ENCODE measurements around the gene GNAS-AS1.

The GNAS-AS1 gene

GRCh38 chr20:58850693-58851174 lies at the start of gene GNAS-AS1:
TSS of gene GNAS-AS1 (minus strand) at chr20:58850902.
- peak; percentile 84 to 86 for DNase-seq (ENCODE audit: low read depth in 2 of 2)

GRCh38 chr20:58900397-58900796 lies 49.7 kb upstream of the GNAS-AS1 start:
- DNase-seq (ENCODE audit: low read depth in 2 of 2): no peak

GRCh38 chr20:58899512-58899911 lies 48.8 kb upstream of the GNAS-AS1 start:
- no peak for DNase-seq (ENCODE audit: low read depth in 2 of 2)

- DNase-seq (ENCODE audit: low read depth in 2 of 2): no peak
These were observed 48.1 kb upstream of the GNAS-AS1 start for GRCh38 chr20:58898629-58899408.

GRCh38 chr20:58897488-58897887 lies 46.8 kb upstream of the GNAS-AS1 start:
- no peak for DNase-seq (ENCODE audit: low read depth in 2 of 2)

- no peak for DNase-seq (ENCODE audit: low read depth in 2 of 2)
These were observed 46.1 kb upstream of the GNAS-AS1 start for GRCh38 chr20:58896820-58897219.

GRCh38 chr20:58895448-58896180 lies 44.9 kb upstream of the GNAS-AS1 start:
- DNase-seq (ENCODE audit: low read depth in 2 of 2): no peak

GRCh38 chr20:58894652-58895447 lies 44.1 kb upstream of the GNAS-AS1 start:
- DNase-seq (ENCODE audit: low read depth in 2 of 2): no peak

- DNase-seq (ENCODE audit: low read depth in 2 of 2): no peak
These were observed 42.8 kb upstream of the GNAS-AS1 start for GRCh38 chr20:58893355-58894120.

GRCh38 chr20:58892932-58893224 lies 42.2 kb upstream of the GNAS-AS1 start:
- DNase-seq (ENCODE audit: low read depth in 2 of 2): no peak

- DNase-seq (ENCODE audit: low read depth in 2 of 2): no peak
These were observed 41.6 kb upstream of the GNAS-AS1 start for GRCh38 chr20:58892141-58892931.

- no peak for DNase-seq (ENCODE audit: low read depth in 2 of 2)
These were observed 41.0 kb upstream of the GNAS-AS1 start for GRCh38 chr20:58891718-58892140.

GRCh38 chr20:58891086-58891717 lies 40.5 kb upstream of the GNAS-AS1 start:
- DNase-seq (ENCODE audit: low read depth in 2 of 2): peak in 1 of 2 experiments; percentile 59

GRCh38 chr20:58890518-58891085 lies 39.9 kb upstream of the GNAS-AS1 start:
- DNase-seq (ENCODE audit: low read depth in 2 of 2): peak; percentile 76

- no peak for DNase-seq (ENCODE audit: low read depth in 2 of 2)
These were observed 39.3 kb upstream of the GNAS-AS1 start for GRCh38 chr20:58889798-58890517.

GRCh38 chr20:58889334-58889760 lies 38.6 kb upstream of the GNAS-AS1 start:
- no peak for DNase-seq (ENCODE audit: low read depth in 2 of 2)

GRCh38 chr20:58888521-58889333 lies 38.0 kb upstream of the GNAS-AS1 start:
- DNase-seq (ENCODE audit: low read depth in 2 of 2): no peak

GRCh38 chr20:58888103-58888502 lies 37.4 kb upstream of the GNAS-AS1 start:
- DNase-seq (ENCODE audit: low read depth in 2 of 2): no peak

Measured in fibroblast of skin of left biceps (primary cell).